Ovary (tissue), 3 donors: ENCODE measurements around the gene GABBR2.

ENCODE experiments used
- CTCF ChIP-seq, 3 donors: fragments of 450-650 bp in 2 of 3; fragments of 200-600 bp in 1 of 3; IDR thresholded peaks; one replicate each; pipeline versions ENCODE4 v1.5.1 to v1.8.0; 2016 to 2022; ENCODE audit warnings: antibody characterized with exemption in 3 of 3, mild to moderate bottlenecking in 1 of 3
- EP300 ChIP-seq: sonication (generic); formaldehyde crosslinking; IDR thresholded peaks from one replicate; pipeline ENCODE4 v1.6.1; 2017; ENCODE audit warnings: antibody characterized with exemption
- POLR2A ChIP-seq: fragments of 450-650 bp; IDR thresholded peaks from one replicate; pipeline ENCODE4 v1.6.1; 2017; ENCODE audit warnings: antibody characterized with exemption, mild to moderate bottlenecking, moderate library complexity
- donor health status: DM: no; HTN: no; CAD: no.

- TF ChIP-seq CTCF (IDR thresholded peaks at IDR 0.05) (no peak), POLR2A (no peak), EP300 (no peak)
Measured at GRCh38 chr9:98502311-98502975, 206.3 kb downstream of the GABBR2 start.
